Activated CD8-positive, alpha-beta memory T cell treated with anti-CD3 and anti-CD28 coated beads for 4 hours (primary cell): ENCODE measurements around the gene ETV7.
A peak's percentile ranks its signal among the peaks of the same experiment; 100 is the strongest.
"Not testable (repeated sequence)": the region's sequence is repeated elsewhere in the genome, so short reads cannot be mapped to it uniquely, and the experiment has no call there.

Experiments
- DNase-seq, 2 donors: peaks; one replicate each; pipeline ENCODE4 v3.0.0-alpha.2; 2020; ENCODE audit warnings: low read depth in 2 of 2

ETV7 gene

DNA sequence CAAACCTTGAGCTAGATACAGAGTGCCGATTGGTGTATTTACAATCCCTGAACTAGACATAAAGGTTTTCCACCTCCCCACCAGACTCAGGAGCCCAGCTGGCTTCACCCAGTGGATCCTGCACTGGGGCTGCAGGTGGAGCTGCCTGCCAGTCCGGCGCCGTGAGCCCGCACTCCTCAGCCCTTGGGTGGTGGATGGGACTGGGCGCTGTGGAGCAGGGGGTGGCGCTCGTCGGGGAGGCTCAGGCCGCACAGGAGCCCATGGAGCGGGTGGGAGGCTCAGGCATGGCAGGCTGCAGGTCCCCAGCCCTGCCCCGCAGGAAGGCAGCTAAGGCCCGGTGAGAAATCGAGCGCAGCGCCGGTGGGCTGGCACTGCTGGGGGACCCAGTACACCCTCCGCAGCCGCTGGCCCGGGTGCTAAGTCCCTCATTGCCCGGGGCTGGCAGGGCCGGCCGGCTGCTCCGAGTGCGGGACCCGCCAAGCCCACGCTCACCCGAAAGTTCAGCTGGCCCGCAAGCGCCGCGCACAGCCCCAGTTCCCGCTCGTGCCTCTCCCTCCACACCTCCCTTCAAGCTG lies 23.3 kb downstream of the ETV7 start:
- DNase-seq: not testable (repeated sequence)

DNA sequence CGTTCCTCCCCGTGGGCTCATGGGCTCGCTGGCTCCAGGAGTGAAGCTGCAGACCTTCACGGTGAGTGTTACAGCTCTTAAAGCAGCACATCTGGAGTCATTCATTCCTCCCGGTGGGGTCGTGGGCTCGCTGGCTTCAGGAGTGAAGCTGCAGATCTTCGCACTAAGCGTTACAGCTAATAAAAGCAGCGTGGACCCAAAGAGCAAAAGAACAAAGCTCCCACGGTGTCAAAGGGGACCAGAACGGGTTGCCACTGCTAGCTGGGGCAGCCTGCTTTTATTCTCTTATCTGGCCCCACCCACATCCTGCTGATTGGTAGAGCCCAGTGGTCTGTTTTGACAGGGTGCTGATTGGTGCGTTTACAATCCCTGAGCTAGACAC lies 24.1 kb downstream of the ETV7 start:
- not testable (repeated sequence) for DNase-seq

GRCh38 chr6:36362551-36363370 lies 24.7 kb downstream of the ETV7 start:
- no peak for DNase-seq

GRCh38 chr6:36361071-36361470 lies 26.4 kb downstream of the ETV7 start:
- DNase-seq: no peak

DNA sequence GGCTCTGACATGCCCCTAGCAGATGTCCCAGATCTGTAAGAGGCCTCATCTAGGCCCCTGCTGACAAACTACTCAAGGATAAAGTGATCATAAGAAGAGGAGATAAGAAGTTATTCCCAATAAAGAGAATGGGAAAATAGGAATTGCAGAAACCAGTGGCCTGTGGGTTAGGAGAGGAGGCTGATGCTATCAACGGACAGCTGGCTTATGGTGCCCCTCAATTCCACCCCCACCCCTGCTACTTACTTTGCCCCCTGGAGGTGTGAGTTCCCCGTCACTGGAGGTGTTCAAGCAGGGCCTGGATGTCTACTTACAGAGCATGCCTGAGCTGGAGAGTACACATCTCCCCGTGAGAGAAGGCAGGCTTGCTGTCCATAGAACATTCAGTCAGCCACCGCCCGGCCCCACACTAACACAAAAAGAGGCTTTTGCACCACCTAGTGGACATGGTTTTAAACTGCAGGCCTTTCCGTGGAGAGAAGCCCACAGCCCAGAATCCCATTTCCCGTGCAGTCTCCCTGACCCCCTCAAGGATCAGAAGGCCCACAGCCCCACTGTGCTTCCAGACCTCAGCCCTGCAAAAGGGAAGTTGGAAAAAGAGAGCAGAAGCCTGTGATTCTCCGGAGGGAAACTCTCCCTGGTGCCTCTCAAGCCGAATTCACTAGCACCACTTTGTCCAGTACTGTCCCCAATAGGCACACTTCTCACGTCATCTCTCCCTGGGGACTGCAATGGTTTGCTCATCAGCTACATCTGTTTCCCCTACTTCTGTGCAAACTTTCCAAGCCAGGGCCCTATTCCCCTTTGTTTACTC lies 27.0 kb downstream of the ETV7 start:
- peak; percentile 28 to 46 for DNase-seq

GRCh38 chr6:36358226-36358915 lies 29.1 kb downstream of the ETV7 start:
- DNase-seq: no peak

- no peak for DNase-seq
Measured at GRCh38 chr6:36357872-36358225, 29.6 kb downstream of the ETV7 start.

DNA sequence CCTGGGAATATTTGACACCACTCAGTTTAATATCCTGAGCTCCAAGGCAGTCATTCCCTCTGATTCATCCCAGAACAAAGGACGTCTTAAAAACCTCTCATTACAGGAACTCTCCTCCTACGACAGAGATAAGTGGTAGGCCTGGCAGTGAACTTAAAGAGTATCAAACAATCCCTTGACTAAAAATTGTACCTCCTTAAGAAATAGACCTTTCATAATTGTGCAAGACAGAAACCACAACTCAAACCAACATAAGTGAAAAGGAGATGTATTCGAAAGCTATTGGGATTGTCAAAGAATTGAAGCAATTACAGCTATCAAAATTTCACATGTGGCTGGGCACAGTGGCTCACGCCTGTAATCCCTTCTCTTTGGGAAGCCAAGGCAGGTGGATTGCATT lies 31.6 kb downstream of the ETV7 start:
- DNase-seq: no peak

DNA sequence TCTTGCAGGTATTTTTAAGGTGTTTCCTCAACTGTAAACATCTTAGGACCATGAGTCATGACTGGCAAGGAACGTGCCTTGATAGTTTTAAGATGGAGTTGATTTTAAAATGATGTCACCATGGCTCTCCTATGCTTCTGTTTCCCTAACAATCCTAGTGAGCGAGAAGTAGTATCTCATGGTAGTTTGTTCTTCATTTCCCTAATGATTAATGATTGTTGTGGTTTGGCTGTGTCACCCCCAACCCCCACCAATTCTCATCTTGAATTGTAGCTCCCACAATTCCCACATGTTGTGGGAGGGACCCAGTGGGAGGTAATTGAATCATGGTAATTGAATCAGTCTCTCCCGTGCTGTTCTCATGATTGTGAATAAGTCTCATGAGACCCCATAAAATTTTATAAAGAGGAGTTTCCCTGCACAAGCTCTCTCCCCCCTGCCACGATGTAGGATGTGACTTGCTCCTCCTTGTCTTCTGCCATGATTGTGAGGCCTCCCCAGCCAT lies 34.0 kb downstream of the ETV7 start:
- DNase-seq: no peak

DNA sequence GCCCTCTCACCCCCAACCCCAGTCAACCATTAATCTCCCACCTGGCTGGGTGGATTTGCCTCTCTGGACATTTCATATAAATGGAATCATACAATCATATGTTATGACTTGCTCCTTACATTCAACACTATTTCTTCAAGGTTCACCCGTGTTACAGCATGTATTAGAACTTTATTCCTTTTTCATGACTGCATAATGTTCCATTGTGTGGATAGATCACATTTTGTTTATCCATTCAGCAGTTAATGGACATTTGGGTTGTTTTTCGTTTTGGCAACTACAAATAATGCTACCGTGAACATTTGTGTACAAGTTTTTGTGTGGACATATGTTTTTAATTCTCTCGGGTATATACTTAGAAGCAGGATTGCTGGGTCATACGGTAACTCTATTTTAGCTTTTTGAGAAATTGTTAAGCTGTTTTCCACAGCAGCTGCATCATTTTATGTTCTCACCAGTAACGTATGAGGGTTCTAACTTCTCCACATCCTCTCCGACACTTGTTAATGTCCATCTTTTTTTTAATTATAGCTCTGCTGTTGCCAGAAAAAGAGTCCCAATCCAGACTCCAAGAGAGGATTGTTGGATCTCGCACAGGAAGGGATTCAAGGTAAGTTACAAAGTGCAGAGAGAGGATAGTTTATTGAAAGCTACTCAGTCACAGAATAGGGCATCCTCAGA lies 34.9 kb downstream of the ETV7 start:
- no peak for DNase-seq

DNA sequence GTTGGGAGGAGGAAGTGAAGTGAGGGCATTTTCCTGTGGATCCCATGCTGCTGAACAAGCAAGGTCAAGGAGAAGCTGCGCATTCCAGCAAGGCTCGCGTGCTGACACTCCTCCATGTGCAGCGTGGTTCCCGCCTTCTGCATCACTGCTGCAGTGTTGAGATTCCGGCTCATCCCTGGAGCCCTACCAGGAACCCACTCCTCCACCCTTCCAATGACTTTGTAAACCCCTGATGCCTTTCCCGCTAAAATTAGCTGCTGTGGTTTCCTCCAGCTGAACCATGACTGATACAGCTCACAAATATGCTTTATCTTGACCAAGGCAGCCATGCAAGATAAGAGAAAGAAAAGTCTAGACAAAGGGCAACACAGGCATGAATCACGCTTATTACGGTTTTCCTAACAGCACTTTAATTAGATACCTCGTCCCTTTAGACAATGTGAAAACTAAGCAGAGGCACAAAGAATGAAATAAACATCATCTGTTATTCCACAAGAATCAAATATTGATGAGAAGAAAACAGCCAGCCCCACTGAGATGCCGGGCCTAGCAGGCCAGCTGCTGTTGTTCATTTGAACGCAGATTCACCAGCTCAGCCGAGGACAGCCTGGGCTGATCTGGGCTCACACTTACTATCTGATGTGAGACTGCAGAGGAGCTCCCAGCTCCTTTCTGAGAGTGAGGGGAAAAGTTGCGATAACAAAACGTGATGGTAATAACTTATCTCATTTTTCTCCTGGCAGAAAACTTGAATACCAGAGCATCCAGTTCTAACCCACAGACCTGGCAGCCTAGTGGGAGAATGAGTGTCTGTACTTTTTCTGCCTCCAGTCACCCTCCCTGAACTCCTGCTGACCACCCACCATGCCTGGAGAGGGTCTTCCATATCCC lies 36.5 kb downstream of the ETV7 start:
- no peak for DNase-seq

DNA sequence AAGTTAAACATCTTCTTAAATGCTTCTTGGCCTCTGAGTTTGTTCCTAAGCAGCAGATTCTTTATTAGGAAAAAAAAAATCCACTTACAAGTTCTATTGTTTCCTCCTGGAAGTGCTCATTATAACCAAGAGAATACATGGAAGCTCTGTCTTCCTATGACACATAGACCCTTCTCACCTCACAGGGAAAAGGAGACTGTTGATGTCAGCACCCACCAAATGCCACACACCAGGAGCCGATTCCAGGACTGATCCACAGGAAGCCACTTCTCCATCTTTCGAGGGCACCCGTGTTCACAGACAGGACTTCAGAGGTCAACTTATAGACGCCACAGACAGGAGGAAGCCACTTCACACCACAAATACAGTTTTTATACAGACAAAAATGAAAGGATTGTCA lies 37.4 kb downstream of the ETV7 start:
- DNase-seq: no peak

GRCh38 chr6:36349240-36349639 lies 38.2 kb downstream of the ETV7 start:
- DNase-seq: no peak

- DNase-seq: no peak
Measured at GRCh38 chr6:36347621-36348020, 39.8 kb downstream of the ETV7 start.

- DNase-seq: no peak
Measured at GRCh38 chr6:36346486-36347273, 40.8 kb downstream of the ETV7 start.

DNA sequence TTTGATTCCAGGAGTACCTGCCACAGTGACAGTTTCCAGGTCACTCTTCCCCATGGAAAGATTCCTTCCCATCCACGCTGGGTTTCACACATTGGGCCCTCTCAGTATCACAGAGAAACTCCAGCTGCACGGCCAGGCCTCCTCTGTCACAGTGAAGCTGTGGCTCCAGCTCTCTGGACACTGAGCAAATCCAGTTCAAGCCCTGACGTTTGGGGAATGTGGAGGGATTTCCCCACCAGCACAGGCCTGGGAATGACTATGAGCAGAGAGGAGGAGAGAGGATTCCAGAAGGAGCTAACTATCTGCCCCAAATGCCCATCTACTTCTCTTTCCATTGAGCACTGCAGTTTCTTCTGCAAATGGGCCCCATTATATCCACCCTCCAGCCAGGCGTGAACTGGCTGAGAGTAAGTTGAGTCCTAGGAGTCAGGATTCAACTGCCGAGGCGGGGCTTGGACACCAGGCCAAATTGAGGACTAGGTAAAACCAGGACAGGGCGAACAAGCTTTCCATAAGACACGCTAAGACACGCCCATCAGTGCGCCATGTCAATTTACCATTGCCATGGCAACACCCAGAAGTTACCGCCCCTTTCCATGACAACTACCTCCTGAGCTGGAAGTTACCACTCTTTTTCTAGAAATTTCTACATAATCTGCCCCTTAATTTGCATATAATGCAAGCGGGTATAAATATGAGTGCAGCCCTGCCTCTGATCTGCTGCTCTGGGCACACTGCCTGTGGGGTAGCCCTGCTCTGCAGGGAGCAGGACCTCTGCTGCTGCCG lies 41.6 kb downstream of the ETV7 start:
- no peak for DNase-seq

DNA sequence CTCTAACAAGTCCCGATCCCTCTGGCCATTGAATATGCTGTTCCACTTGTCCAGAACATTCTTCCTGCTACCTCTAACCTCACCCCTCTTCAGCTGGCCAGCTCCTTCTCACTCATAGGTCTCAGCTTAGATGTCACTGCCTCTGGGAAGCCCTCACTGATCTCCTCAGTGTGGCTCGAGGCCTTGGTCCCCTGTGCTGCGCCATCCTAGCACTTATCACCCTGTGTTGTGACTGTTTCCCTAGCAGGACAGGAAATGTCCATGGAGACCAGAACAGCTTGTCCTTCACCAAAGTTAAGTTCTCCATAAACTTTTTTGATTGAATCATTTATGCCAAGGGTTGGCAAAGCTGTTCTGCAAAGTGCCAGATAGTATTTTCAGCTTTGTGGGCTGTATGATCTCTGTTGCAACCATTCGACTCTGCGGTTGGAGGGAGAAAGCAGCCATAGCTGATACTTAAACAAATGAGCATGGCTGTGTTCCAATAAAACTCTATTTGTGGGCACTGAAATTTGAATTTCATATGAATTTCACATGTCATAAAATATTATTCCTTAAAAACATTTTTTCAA lies 44.3 kb downstream of the ETV7 start:
- DNase-seq: no peak
